Mucosa of descending colon (tissue), 3 donors: ENCODE data around the gene PSMA1. TPM values are rescaled to one million over a fixed set of nuclear protein-coding genes. Genes with fewer than 3 reads are reported as not detected.

Experiments used
- ATAC-seq: fragments of 200-7000 bp; cut with Tn5 transposase; one replicate; pipeline ENCODE4 v1.9.1; 2020; ENCODE audit warnings: mild to moderate bottlenecking, moderate library complexity
- DNase-seq, 3 donors: peaks; one replicate each; pipeline ENCODE4 v3.0.0-alpha.2; 2020
- H3K36me3 ChIP-seq: fragments of 200-600 bp; one replicate; pipeline ENCODE4 v1.8.0; 2021; ENCODE audit warnings: low read depth, mild to moderate bottlenecking
- H3K4me1 ChIP-seq: fragments of 200-600 bp; one replicate; pipeline ENCODE4 v1.8.0; 2021; ENCODE audit warnings: low read depth, mild to moderate bottlenecking
- H3K4me3 ChIP-seq: fragments of 200-600 bp; one replicate; pipeline ENCODE4 v1.8.0; 2021; ENCODE audit warnings: mild to moderate bottlenecking
- H3K9me3 ChIP-seq: fragments of 200-600 bp; one replicate; pipeline ENCODE4 v1.8.0; 2021; ENCODE audit warnings: mild to moderate bottlenecking
- CTCF ChIP-seq: fragments of 200-600 bp; IDR thresholded peaks from one replicate; pipeline ENCODE4 v1.8.0; 2022; ENCODE audit warnings: antibody characterized with exemption, mild to moderate bottlenecking
- intact Hi-C, 2 donors: fragments of 100-400 bp; cut with DNase I in 1 of 2; cut with micrococcal nuclease in 1 of 2; formaldehyde crosslinking; loops; one replicate each; pipeline versions ENCODE4 v1.11.0 to v1.11.1; 2022; cut with DNase I, micrococcal nuclease
- total RNA-seq, 3 donors: library from RNA; stranded (reverse); fragmentation: NEBNext Ultra II Directional in 2 of 3; extraction: Animal tissue kit (Norgen Biotek cat#: 25700) in 2 of 3; gene quantifications; one replicate each; pipeline versions ENCODE4 v1.2.1 to v1.2.4, GENCODE V29; 2021 to 2023
- donor health status: DM: no; HTN: no; CAD: no; lungs with moderate emphysema.
- donor health status: DM: no; HTN: no; CAD: no.
- donor health status: DM: no; HTN: yes; CAD: no.

Gene PSMA1
- total RNA-seq, 3 donors from 2014 or later = 94.3 to 116 (median 101) TPM

GRCh38 chr11:14529321-14529720 is 9.1 kb upstream of the PSMA1 start:
- Histone ChIP-seq H3K4me1 (no peaks in the 10 kb centered on the region), H3K36me3 (no peaks in the 10 kb centered on the region), H3K9me3 (no peaks in the 10 kb centered on the region), H3K4me3 (no peak overlapping the region)
- ATAC-seq (no peak), DNase-seq (no peak)
- intact Hi-C loops = no loop called here
- TF ChIP-seq CTCF = no peak

DNA sequence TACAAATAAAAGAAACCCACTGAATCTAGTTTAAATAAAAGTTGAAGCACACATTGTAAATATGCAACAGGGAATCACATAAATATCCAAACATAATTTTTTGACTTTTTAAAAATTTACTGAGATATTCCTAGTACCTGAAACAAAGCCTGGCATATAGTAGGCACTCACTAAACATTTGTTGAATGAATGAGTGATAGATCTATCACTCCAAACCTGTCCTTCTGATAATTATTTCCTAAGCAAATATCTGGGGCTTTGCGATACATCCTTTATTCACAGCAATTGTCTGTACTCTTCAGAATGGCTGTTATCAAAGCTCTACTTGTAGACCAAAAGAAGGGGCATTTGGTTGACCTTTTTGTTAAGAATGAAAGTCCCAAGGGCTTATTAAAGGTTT is 2.6 kb upstream of the PSMA1 start:
- no peak overlapping the region for H3K4me3 ChIP-seq
- ATAC-seq = no peak
- intact Hi-C loops = no loop called here
- no peak for TF ChIP-seq CTCF
- DNase-seq = no peak
- no peaks in the 10 kb centered on the region for H3K36me3 ChIP-seq
- peaks cover 17% of the 10 kb centered on the region for H3K4me1 ChIP-seq
- H3K9me3 ChIP-seq = no peaks in the 10 kb centered on the region

- H3K4me1 ChIP-seq = peaks cover 17% of the 10 kb centered on the region
- ATAC-seq (no peak), DNase-seq (no peak)
- no peak for TF ChIP-seq CTCF
- H3K9me3 ChIP-seq = no peaks in the 10 kb centered on the region
- no peaks in the 10 kb centered on the region for H3K36me3 ChIP-seq
- H3K4me3 ChIP-seq = no peak overlapping the region
- intact Hi-C loops = no loop called here
These were observed 2.1 kb upstream of the PSMA1 start for GRCh38 chr11:14522245-14522644.

DNA sequence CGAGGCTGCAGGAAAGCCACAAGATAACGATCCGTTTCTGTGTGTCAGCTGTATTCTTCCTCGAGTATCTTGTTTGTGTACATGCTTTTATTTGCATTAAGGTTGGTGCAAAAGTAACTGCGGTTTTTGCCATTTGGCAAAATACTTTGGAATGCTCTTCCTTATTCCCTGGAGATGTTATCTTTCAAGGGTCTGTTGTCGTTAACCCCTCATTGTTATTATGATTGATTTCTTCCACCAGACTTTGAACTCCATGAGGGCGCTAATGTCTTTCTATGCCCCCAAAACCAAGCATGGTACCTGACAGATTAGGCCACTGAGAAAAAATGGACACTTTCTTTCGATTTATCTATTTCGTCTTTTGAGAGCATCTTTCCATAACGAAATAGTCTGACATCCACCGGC is 563 bp upstream of the PSMA1 start:
- ATAC-seq (no peak), DNase-seq (no peak)
- TF ChIP-seq CTCF = no peak
- Histone ChIP-seq H3K4me3 (peak overlapping the region; percentile 69), H3K9me3 (no peaks in the 10 kb centered on the region), H3K36me3 (no peaks in the 10 kb centered on the region), H3K4me1 (peaks cover 17% of the 10 kb centered on the region)
- intact Hi-C loops = no loop called here

DNA sequence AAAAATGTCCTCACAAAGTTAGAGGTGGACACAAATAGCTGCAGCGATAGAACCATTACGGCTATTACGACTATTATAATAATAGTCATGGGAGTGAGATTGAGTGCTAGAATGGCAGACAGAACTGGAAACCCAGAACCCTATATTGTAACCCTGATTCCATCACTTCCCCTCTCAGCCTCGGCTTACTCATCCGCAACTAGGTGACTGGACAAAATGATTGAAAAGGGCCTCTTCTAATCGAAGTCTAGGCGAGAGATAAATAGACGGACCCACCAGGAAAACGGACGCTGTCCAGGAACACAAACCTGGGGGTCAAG is 629 bp downstream of the PSMA1 start:
- Histone ChIP-seq H3K4me1 (peaks cover 17% of the 10 kb centered on the region), H3K4me3 (peak overlapping the region; percentile 69), H3K9me3 (no peaks in the 10 kb centered on the region), H3K36me3 (no peaks in the 10 kb centered on the region)
- DNase-seq = no peak
- ATAC-seq = peak; percentile 10
- intact Hi-C loops = no loop called here
- TF ChIP-seq CTCF = no peak

DNA sequence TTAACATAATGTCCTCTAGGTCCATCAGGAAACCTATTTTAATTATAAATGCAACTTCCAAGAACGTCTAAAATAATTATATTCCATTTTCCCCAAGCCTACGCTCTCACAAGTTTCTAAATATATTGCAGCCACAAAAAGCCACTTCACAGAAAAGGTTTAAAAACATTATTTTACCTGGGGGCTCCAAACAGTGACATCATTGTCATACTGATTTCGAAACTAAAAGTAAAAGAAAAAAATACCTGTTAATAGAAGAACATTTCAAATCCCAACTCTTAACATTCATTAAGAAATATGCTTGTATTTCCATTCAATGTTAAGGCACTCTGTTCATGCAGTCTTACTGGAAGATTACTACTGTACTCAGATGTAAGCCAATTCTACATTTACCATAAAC is 1.4 kb downstream of the PSMA1 start:
- H3K36me3 ChIP-seq = no peaks in the 10 kb centered on the region
- peaks cover 17% of the 10 kb centered on the region for H3K4me1 ChIP-seq
- no peak for DNase-seq
- intact Hi-C loops = no loop called here
- H3K4me3 ChIP-seq = no peak overlapping the region
- no peak for ATAC-seq
- TF ChIP-seq CTCF = no peak
- no peaks in the 10 kb centered on the region for H3K9me3 ChIP-seq
